ENCODE data around the gene DTD2.

Gene DTD2

DNA sequence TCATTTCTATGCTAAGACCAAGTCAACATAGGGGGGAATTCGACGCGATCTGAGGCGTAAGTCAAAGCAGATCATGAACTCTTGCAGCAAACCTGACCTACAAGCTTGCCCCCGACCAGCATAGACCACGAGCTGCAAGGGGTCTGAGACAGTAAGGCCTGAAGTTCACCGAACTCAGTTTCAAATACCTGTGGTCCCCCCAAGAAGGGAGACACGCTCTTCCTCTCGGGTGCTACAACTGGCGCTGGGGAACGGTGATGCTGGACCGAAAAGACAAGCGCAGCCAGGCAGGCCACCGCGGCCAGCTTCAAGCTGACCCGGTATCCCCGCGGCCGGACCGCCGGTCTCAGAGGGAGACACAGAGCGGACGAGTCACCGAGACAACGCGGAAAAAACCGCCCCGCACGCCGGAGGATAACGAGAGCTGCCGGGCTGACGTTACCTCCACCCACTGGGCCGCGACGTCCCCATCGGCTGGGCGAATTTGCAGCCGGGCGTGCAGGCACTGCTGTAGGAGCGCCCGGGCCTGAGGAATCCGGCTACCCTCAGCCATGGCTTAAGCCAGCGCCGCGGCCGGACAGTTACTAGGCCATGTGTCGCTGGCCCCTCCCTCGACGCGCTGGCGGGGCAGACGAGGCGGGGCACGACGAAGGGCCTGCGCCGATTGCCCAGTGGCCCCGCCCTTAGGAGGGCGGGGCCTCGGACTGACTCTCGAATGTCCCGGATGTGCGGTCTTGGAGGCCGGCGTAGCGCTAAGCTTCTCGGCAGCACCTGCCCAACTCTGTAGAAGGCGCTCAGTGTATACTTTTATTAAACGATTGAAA lies at the start of gene DTD2:
TSS of gene DTD2 (minus strand) at position 666 of the 824 bp plus-strand sequence. CDS start at position 553, 113 bp downstream.
- DNase-seq (ENCODE audit: low read depth) = peak; percentile 91
- TF ChIP-seq, protein P1, sequence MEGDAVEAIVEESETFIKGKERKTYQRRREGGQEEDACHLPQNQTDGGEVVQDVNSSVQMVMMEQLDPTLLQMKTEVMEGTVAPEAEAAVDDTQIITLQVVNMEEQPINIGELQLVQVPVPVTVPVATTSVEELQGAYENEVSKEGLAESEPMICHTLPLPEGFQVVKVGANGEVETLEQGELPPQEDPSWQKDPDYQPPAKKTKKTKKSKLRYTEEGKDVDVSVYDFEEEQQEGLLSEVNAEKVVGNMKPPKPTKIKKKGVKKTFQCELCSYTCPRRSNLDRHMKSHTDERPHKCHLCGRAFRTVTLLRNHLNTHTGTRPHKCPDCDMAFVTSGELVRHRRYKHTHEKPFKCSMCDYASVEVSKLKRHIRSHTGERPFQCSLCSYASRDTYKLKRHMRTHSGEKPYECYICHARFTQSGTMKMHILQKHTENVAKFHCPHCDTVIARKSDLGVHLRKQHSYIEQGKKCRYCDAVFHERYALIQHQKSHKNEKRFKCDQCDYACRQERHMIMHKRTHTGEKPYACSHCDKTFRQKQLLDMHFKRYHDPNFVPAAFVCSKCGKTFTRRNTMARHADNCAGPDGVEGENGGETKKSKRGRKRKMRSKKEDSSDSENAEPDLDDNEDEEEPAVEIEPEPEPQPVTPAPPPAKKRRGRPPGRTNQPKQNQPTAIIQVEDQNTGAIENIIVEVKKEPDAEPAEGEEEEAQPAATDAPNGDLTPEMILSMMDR (conservative IDR thresholded peaks at IDR 0.05; ENCODE audit: low read length) = no peak
- H3K4me3 ChIP-seq (ENCODE audit: low read length) = peak within 1 kb of the TSS; percentile 84

DNA sequence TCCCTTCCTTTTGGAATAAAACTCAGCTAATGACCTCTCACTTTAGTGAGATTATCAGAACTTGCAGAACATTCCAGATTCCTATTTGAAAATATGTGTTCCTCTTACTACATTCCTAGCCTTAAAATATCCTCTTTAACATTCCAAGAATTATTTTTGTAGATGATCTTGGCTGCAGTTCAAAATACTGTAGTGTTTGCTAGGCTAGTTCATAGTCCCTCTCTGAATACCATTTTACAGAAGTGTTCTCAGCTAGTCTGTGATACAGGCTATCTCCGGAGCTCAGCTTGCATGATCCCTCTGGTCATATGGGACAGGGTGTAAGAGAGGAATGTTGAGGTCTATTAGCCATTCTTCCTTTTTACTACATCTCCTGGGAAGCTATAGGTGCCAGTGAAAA lies 48.1 kb upstream of the DTD2 start:
- DNase-seq (ENCODE audit: low read depth) = peak; percentile 81
- TF ChIP-seq, protein P1 (conservative IDR thresholded peaks at IDR 0.05; ENCODE audit: low read length) = no peak
- H3K4me3 ChIP-seq (ENCODE audit: low read length) = no peak overlapping the region

DNA sequence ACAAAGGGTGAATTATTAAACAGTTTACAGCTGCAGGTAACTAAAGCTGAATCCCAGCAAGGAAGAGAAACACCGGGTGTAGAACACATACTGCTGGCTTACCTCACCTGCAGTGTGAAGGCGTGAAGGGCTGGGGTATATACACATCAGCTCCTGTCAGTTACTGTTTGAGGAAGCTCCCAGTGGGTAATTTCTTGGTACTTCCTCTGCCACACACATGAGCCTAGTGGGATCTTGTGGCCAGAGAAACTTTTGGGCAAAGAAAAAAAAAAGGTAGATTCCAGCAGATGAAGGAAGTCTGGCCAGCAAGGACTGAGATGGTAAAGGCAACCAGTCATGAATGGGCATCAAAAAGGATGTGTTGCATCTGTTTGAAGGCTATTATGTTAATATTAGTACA lies 44.6 kb upstream of the DTD2 start:
- no peak overlapping the region for H3K4me3 ChIP-seq (ENCODE audit: low read length)
- TF ChIP-seq, protein P1 (conservative IDR thresholded peaks at IDR 0.05; ENCODE audit: low read length) = no peak
- DNase-seq (ENCODE audit: low read depth) = no peak

DNA sequence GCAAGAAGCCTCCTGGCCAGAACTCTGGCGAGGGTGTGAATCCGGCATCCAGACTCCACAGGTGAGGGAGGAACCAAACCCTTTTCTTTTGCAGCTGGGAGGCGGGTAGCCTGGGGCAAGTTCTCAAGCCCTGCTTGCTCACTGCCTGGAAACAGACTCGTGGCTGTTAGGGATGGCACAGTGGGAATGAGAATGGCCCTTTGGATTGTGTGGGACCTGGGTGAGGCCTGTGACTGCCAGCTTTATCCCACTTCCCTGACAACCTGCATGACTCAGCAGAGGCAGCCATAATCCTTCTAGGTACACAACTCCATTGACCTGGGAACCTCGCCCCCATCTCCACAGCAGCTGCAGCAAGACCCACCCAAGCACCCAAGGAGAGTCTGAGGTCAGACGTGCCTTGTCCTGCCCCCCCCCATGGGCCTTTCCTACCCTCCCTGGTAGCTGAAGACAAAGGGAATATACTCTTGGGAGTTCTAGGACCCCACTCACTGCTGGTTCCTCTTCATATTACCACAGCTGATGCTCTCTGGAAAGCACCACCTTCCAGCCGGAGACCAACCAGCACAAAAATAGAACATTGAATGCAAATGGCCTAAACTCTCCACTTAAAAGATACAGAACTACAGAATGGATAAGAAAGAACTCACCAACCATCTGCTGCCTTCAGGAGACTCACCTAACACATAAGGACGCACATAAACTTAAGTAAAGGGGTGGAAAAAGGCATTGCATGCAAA lies 35.6 kb upstream of the DTD2 start:
- no peak overlapping the region for H3K4me3 ChIP-seq (ENCODE audit: low read length)
- TF ChIP-seq, protein P1 (conservative IDR thresholded peaks at IDR 0.05; ENCODE audit: low read length) = no peak
- no peak for DNase-seq (ENCODE audit: low read depth)

DNA sequence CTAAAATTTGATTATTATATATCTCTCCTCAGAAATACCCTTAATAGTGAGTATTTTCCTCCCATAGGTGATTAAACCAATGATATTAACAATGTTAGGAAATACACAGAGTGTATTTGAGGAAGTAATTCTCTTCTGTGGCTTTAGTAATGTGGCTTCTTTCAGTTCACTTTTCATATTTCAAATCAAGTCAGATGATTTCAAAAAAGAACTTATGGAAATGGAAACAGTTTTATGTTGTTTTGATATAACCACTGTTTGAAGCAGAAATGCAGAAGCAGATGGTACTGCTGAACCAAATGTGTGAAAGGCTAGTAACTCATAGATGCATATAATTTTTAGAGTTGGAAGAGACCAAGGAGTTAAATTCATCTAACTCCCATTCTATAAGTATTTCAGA lies 32.4 kb upstream of the DTD2 start:
- DNase-seq (ENCODE audit: low read depth) = no peak
- no peak overlapping the region for H3K4me3 ChIP-seq (ENCODE audit: low read length)
- TF ChIP-seq, protein P1 (conservative IDR thresholded peaks at IDR 0.05; ENCODE audit: low read length) = no peak

DNA sequence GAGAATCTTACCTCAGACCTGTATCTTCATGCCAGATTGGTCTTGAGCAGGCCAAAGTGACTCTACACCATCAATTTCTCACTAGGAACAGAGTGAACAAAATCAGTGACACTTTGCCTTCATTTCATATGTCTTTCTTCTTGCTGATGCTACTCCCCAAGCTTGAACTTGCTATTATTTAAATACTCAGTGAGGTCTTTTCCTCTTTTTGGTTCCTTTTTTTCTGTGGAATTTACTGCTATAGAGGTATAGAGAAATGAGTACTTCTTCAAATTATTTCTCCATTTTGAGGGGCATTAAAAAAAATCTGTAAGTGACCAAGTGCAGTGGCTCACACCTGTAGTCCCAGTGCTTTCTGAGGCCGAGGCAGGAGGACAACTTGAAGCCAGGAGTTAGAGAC lies 30.6 kb upstream of the DTD2 start, which contains the start of gene GPR33:
TSS of gene GPR33 (minus strand) at position 154 of the 400 bp plus-strand sequence. CDS start 4,074 bp downstream, outside the sequence.
- no peak within 1 kb of the TSS for H3K4me3 ChIP-seq (ENCODE audit: low read length)
- no peak for DNase-seq (ENCODE audit: low read depth)
- TF ChIP-seq, protein P1 (conservative IDR thresholded peaks at IDR 0.05; ENCODE audit: low read length) = no peak
